Esophagus (tissue), 2 donors: ENCODE results near the gene IFI30. TPM values are rescaled to one million over a fixed set of nuclear protein-coding genes. Genes with fewer than 3 reads are reported as not detected.

Experiments used
- H3K27ac ChIP-seq, 2 donors: one replicate each; pipeline ENCODE4 v1.5.1; 2013; ENCODE audit warnings: low read depth in 2 of 2, mild to moderate bottlenecking in 2 of 2, inconsistent platforms in 1 of 2, low read length in 1 of 2, moderate library complexity in 1 of 2
- H3K27me3 ChIP-seq, 2 donors: one replicate each; pipeline ENCODE4 v1.6.1; 2013; ENCODE audit warnings: low read length in 2 of 2, control low read depth in 1 of 2, mild to moderate bottlenecking in 1 of 2; ENCODE audit not compliant: insufficient read depth in 2 of 2, control insufficient read depth in 1 of 2
- H3K36me3 ChIP-seq, 2 donors: one replicate each; pipeline ENCODE4 v1.6.1; 2013; ENCODE audit warnings: low read length in 1 of 2; ENCODE audit not compliant: control insufficient read depth in 2 of 2, insufficient read depth in 2 of 2
- H3K4me1 ChIP-seq, 2 donors: one replicate each; pipeline ENCODE4 v1.6.1; 2013; ENCODE audit warnings: low read length in 1 of 2; ENCODE audit not compliant: control insufficient read depth in 2 of 2, insufficient read depth in 2 of 2
- H3K4me3 ChIP-seq, 2 donors: one replicate each; pipeline ENCODE4 v1.5.1; 2013; ENCODE audit warnings: low read length in 2 of 2, mild to moderate bottlenecking in 2 of 2, low read depth in 1 of 2, moderate library complexity in 1 of 2
- H3K9me3 ChIP-seq, 2 donors: one replicate each; pipeline ENCODE4 v1.6.1; 2013; ENCODE audit warnings: mild to moderate bottlenecking in 2 of 2, low read depth in 1 of 2, low read length in 1 of 2, moderate library complexity in 1 of 2; ENCODE audit not compliant: control insufficient read depth in 2 of 2, insufficient read depth in 1 of 2
- WGBS, 2 donors: extraction: QIAGEN DNeasy Blood & Tissue Kit; methylation state at CpG; one replicate each; pipeline ENCODE4 v1.1.7; 2013; 5-methylcytosine and 5-hydroxymethylcytosine counted together
- polyA plus RNA-seq, 2 donors: library from polyadenylated mRNA; stranded (reverse); fragments of 200-250 nt; gene quantifications; one replicate each; pipeline ENCODE4 v1.2.3, GENCODE V29; 2013
- donor health status: healthy with polysubstance abuse.
- donor health status: Bipolar disorder and iron deficiency.

IFI30 gene
- polyA plus RNA-seq, 2 donors: 9.9 to 29.3 TPM

- H3K4me3 ChIP-seq: no peak overlapping the region
- H3K27ac ChIP-seq: no peak overlapping the region
- peaks cover 16 to 19% of the 10 kb centered on the region in 2 donors for H3K36me3 ChIP-seq
- 87 to 88% methylated on average over 7 of the region's 7 CpGs for WGBS, 2 donors
- H3K4me1 ChIP-seq: peaks cover 7 to 11% of the 10 kb centered on the region in 2 donors
- no peaks in the 10 kb centered on the region for H3K27me3 ChIP-seq
- no peaks in the 10 kb centered on the region for H3K9me3 ChIP-seq
Observed at GRCh38 chr19:18196511-18196845, 22.9 kb downstream of the IFI30 start.

- peaks cover 16 to 21% of the 10 kb centered on the region in 2 donors for H3K36me3 ChIP-seq
- no peaks in the 10 kb centered on the region for H3K27me3 ChIP-seq
- H3K4me1 ChIP-seq: peaks cover 7 to 11% of the 10 kb centered on the region in 2 donors
- H3K4me3 ChIP-seq: no peak overlapping the region
- H3K27ac ChIP-seq: no peak overlapping the region
- no peaks in the 10 kb centered on the region for H3K9me3 ChIP-seq
- WGBS, 2 donors: 94% methylated on average over 18 of the region's 18 CpGs
Observed at GRCh38 chr19:18197306-18197705, 23.7 kb downstream of the IFI30 start.

- peaks cover 7 to 11% of the 10 kb centered on the region in 2 donors for H3K4me1 ChIP-seq
- 64 to 69% methylated on average over 6 of the region's 6 CpGs for WGBS, 2 donors
- H3K9me3 ChIP-seq: no peaks in the 10 kb centered on the region
- peaks cover 16 to 23% of the 10 kb centered on the region in 2 donors for H3K36me3 ChIP-seq
- peak overlapping the region in 1 of 2 donors; percentile 16 for H3K27ac ChIP-seq
- no peak overlapping the region for H3K4me3 ChIP-seq
- no peaks in the 10 kb centered on the region for H3K27me3 ChIP-seq
Observed at GRCh38 chr19:18197941-18198340, 24.3 kb downstream of the IFI30 start.

DNA sequence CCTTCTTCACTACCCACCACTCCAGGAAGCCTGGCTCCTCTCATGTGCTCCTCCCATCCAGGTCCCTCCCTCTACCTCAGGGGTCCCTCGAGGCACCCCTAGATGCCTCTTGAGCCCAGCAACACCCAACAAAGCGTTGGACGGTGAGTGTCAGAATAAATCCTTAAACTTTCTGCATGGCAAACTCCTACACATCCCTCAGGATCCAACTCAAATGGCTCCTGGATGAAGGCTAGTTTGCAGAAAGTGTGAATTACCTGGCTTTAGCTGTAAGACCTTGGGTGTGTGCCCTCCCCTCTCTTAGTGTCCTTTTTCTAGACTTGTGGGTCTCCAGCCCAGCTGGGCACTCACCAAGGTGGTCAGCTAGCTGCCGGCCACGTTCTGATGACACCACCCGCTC, 24.8 kb downstream of the IFI30 start:
- 91 to 94% methylated on average over 6 of the region's 6 CpGs for WGBS, 2 donors
- Histone ChIP-seq H3K4me3 (no peak overlapping the region), H3K9me3 (no peaks in the 10 kb centered on the region), H3K27ac (no peak overlapping the region), H3K4me1 (peaks cover 7 to 16% of the 10 kb centered on the region in 2 donors), H3K27me3 (no peaks in the 10 kb centered on the region), H3K36me3 (peaks cover 16 to 23% of the 10 kb centered on the region in 2 donors)

GRCh38 chr19:18202397-18202777, 28.8 kb downstream of the IFI30 start:
- Histone ChIP-seq H3K4me1 (peaks cover 4 to 6% of the 10 kb centered on the region in 2 donors), H3K27ac (no peak overlapping the region), H3K9me3 (no peaks in the 10 kb centered on the region), H3K36me3 (peaks cover 9 to 16% of the 10 kb centered on the region in 2 donors), H3K4me3 (no peak overlapping the region), H3K27me3 (no peaks in the 10 kb centered on the region)
- 84% methylated on average over 24 of the region's 24 CpGs for WGBS, 2 donors

- no peak overlapping the region for H3K27ac ChIP-seq
- H3K4me1 ChIP-seq: peaks cover 4 to 6% of the 10 kb centered on the region in 2 donors
- peak overlapping the region; percentile 65 to 67 for H3K4me3 ChIP-seq
- H3K36me3 ChIP-seq: peaks cover 9 to 12% of the 10 kb centered on the region in 2 donors
- WGBS, 2 donors: 4% methylated on average over 29 to 32 of the region's 32 CpGs
- no peaks in the 10 kb centered on the region for H3K27me3 ChIP-seq
- H3K9me3 ChIP-seq: no peaks in the 10 kb centered on the region
Observed at GRCh38 chr19:18202778-18203407, 29.3 kb downstream of the IFI30 start.

DNA sequence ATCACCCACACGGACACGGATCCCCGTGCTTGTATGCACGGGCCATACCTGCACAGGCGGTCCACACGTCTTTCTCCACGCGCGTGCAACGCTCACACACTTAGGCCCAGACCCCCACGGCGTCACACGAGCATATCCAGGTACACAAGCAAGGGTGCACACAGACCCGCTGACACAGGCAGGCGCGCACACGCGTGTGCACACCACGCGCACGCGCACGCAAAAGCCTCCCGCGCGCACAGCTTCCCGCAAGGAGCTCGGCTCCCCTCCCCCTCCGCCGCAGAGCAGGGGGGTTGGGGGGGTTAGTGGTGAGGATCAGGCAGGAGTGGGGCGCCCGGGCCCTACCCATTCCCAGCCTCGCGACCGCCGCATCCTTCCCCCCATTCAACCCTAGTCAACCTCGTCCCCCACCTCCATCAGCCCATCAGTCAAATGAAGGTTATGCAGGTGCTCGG, 29.8 kb downstream of the IFI30 start:
- H3K36me3 ChIP-seq: peaks cover 4 to 7% of the 10 kb centered on the region in 2 donors
- WGBS, 2 donors: 1% methylated on average over 32 to 38 of the region's 38 CpGs
- peaks cover 4 to 6% of the 10 kb centered on the region in 2 donors for H3K4me1 ChIP-seq
- no peaks in the 10 kb centered on the region for H3K27me3 ChIP-seq
- H3K4me3 ChIP-seq: peak overlapping the region; percentile 65 to 67
- H3K27ac ChIP-seq: peak overlapping the region; percentile 50 to 85
- H3K9me3 ChIP-seq: no peaks in the 10 kb centered on the region

- peaks cover 0 to 4% of the 10 kb centered on the region in 2 donors for H3K36me3 ChIP-seq
- H3K4me1 ChIP-seq: peaks cover 4 to 6% of the 10 kb centered on the region in 2 donors
- no peaks in the 10 kb centered on the region for H3K9me3 ChIP-seq
- peak within 1 kb of the TSS; percentile 65 to 67 for H3K4me3 ChIP-seq
- WGBS, 2 donors: 0% methylated on average over 50 of the region's 50 CpGs
- no peaks in the 10 kb centered on the region for H3K27me3 ChIP-seq
- peak within 1 kb of the TSS; percentile 82 to 95 for H3K27ac ChIP-seq
Observed at GRCh38 chr19:18203863-18204393, 30.3 kb downstream of the IFI30 start, which contains the start of gene RAB3A. RAB3A (minus strand) TSS chr19:18204042; CDS start chr19:18202740, 1,302 bp downstream.

DNA sequence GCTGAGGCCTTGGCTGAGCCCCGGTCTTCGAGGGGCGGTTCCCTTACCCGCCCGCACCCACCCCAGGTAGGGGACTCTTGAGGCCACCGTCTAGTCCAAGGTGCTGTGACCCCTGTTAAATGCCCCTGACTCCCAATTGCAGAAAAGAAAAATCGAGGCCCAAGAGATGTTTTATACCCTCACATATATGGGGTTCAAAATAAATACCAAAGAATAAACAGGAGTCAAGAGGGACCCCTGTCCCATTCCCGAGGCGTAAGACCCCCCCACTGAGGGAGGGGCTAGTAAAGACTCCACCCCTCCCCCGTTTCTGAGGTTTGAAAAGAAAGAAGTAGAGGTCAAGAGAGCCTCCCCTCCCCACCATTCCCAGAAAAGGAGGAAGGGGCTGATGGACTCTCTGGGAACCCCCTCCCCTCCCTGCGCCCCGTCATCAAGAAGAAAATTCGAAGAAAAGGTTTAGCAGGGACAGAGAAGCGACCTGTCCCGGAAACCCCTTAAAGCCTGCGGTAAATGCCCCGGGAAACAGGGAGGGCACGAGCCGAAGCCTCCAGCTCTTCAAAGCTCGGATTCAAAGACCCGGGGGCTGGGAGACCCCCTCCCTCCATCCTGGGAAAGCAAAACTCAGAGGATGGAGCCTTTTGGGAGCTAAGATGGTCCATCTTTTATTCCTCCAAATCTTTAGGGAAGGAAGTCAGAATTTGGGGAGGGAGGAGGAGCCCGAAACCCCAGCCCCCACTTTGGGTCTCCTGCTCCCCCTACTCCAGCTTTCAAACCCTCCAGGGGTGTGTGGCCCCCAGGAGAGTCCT, 31.0 kb downstream of the IFI30 start:
- H3K27me3 ChIP-seq: no peaks in the 10 kb centered on the region
- H3K4me1 ChIP-seq: peaks cover 4 to 6% of the 10 kb centered on the region in 2 donors
- H3K9me3 ChIP-seq: no peaks in the 10 kb centered on the region
- H3K36me3 ChIP-seq: peaks cover 0 to 4% of the 10 kb centered on the region in 2 donors
- peak overlapping the region; percentile 82 to 95 for H3K27ac ChIP-seq
- peak overlapping the region; percentile 29 to 63 for H3K4me3 ChIP-seq
- WGBS, 2 donors: 0 to 1% methylated on average over 21 to 22 of the region's 22 CpGs
